SU-DHL-6 (cell line): ENCODE results near the gene DPP6.

Experiments
- H2AFZ ChIP-seq: fragments of 200-600 bp; sonication (generic); 2 replicates; pipeline ENCODE4 v1.6.1; 2014; ENCODE audit warnings: low read depth, mild to moderate bottlenecking, moderate library complexity, mixed read lengths, antibody characterized with exemption, low read length; ENCODE audit not compliant: severe bottlenecking
- H3F3A ChIP-seq: fragments of 200-600 bp; shearing (Covaris generic); 2 replicates; pipeline ENCODE4 v1.6.0; 2016; ENCODE audit warnings: antibody characterized with exemption, mild to moderate bottlenecking; ENCODE audit not compliant: insufficient read depth
- H3K27ac ChIP-seq: fragments of 200-600 bp; sonication (generic); 2 replicates; pipeline ENCODE4 v1.5.1; 2016; ENCODE audit warnings: low read depth, mild to moderate bottlenecking, low read length, moderate library complexity, mixed read lengths
- H3K27me3 ChIP-seq: fragments of 200-600 bp; sonication (generic), shearing (Covaris generic); 2 replicates; pipeline ENCODE4 v1.6.0; 2014; ENCODE audit warnings: mild to moderate bottlenecking, low read length
- H3K36me3 ChIP-seq: fragments of 200-600 bp; sonication (generic); 2 replicates; pipeline ENCODE4 v1.6.1; 2014; ENCODE audit warnings: mild to moderate bottlenecking, low read length, mixed read lengths
- H3K4me2 ChIP-seq: fragments of 300-600, 200-600 bp; shearing (Covaris generic), sonication (generic); 2 replicates; pipeline ENCODE4 v1.6.0; 2014; ENCODE audit warnings: low read length, low read depth, mild to moderate bottlenecking; ENCODE audit not compliant: poor library complexity, severe bottlenecking
- H3K4me3 ChIP-seq: fragments of 200-600 bp; sonication (generic); 2 replicates; pipeline ENCODE4 v1.5.1; 2014; ENCODE audit warnings: antibody characterized with exemption, low read length, mild to moderate bottlenecking, mixed read lengths; ENCODE audit not compliant: insufficient read depth, poor library complexity, severe bottlenecking
- H3K79me2 ChIP-seq: fragments of 200-600 bp; sonication (generic); 2 replicates; pipeline ENCODE4 v1.6.1; 2014; ENCODE audit warnings: mild to moderate bottlenecking, low read length, moderate library complexity; ENCODE audit not compliant: insufficient read depth
- H3K9ac ChIP-seq: fragments of 200-600 bp; sonication (generic); 2 replicates; pipeline ENCODE4 v1.7.0; 2014; ENCODE audit warnings: mild to moderate bottlenecking, low read length
- H3K9me2 ChIP-seq: fragments of 200-600 bp; sonication (generic); replicated peaks from 2 replicates; pipeline ENCODE4 v1.6.1; 2014; ENCODE audit warnings: low read length; ENCODE audit not compliant: insufficient read depth
- H3K9me3 ChIP-seq: fragments of 200-600 bp; sonication (generic); 2 replicates; pipeline ENCODE4 v1.6.1; 2014; ENCODE audit warnings: low read length, mixed read lengths; ENCODE audit not compliant: insufficient read depth
- H4K20me1 ChIP-seq: fragments of 200-600 bp; sonication (generic); 2 replicates; pipeline ENCODE4 v1.6.1; 2014; ENCODE audit warnings: low read depth, mild to moderate bottlenecking, antibody characterized with exemption, low read length, moderate library complexity, mixed read lengths
- CTCF ChIP-seq: fragments of 200-600 bp; sonication (generic); IDR thresholded peaks from one replicate; pipeline ENCODE4 v1.5.1; 2017; ENCODE audit warnings: antibody characterized with exemption, mild to moderate bottlenecking, low read length, moderate library complexity; ENCODE audit not compliant: insufficient read depth, poor library complexity, severe bottlenecking
- EZH2phosphoT487 ChIP-seq: fragments of 200-600 bp; sonication (generic), shearing (Covaris generic); conservative IDR thresholded peaks from 2 replicates; pipeline ENCODE4 v1.6.1; 2018; ENCODE audit warnings: mild to moderate bottlenecking, antibody characterized with exemption, low read length, moderate library complexity, mixed read lengths

DPP6 gene

DNA sequence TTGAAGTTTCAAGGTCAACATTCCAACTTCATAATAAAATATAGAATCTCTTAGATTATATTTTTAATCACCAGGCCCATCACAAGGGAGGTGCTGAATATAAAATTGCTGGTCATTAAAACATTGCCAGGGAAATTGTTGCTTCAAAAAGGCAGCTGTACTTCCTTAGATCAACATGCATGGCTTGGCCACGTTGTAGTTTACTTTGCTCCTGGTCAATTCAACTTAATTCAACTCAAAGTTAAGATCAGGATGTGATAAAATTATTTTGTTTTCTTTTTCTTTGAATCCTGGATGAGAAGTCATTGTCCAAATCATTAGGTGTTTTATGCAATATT, 633.3 kb downstream of the DPP6 start:
- TF ChIP-seq EZH2phosphoT487 (no peak), CTCF (no peak)
- no peak overlapping the region for H3K9ac ChIP-seq
- no peak overlapping the region for H3K4me2 ChIP-seq
- H3K4me3 ChIP-seq, result no peak overlapping the region
- no peaks in the 10 kb centered on the region for H3K9me3 ChIP-seq
- H3K27me3 ChIP-seq, result no peaks in the 10 kb centered on the region
- H4K20me1 ChIP-seq, result no peaks in the 10 kb centered on the region
- no peak overlapping the region for H3K27ac ChIP-seq
- H3K79me2 ChIP-seq, result no peaks in the 10 kb centered on the region
- no peaks in the 10 kb centered on the region for H3K36me3 ChIP-seq
- no peaks in the 10 kb centered on the region for H3K9me2 ChIP-seq
- H2AFZ ChIP-seq, result no peak overlapping the region
- no peaks in the 10 kb centered on the region for H3F3A ChIP-seq

- Histone ChIP-seq H3F3A (no peaks in the 10 kb centered on the region), H2AFZ (no peak overlapping the region), H3K27ac (no peak overlapping the region), H3K9me3 (no peaks in the 10 kb centered on the region), H4K20me1 (no peaks in the 10 kb centered on the region), H3K79me2 (no peaks in the 10 kb centered on the region), H3K27me3 (no peaks in the 10 kb centered on the region), H3K4me3 (no peak overlapping the region), H3K9me2 (no peaks in the 10 kb centered on the region), H3K36me3 (no peaks in the 10 kb centered on the region), H3K9ac (no peak overlapping the region), H3K4me2 (no peak overlapping the region)
- TF ChIP-seq EZH2phosphoT487 (no peak), CTCF (no peak)
Observed at GRCh38 chr7:154686305-154686704, 634.1 kb downstream of the DPP6 start.

- no peaks in the 10 kb centered on the region for H4K20me1 ChIP-seq
- no peaks in the 10 kb centered on the region for H3F3A ChIP-seq
- H3K79me2 ChIP-seq, result no peaks in the 10 kb centered on the region
- H3K4me2 ChIP-seq, result no peak overlapping the region
- H3K9me3 ChIP-seq, result no peaks in the 10 kb centered on the region
- H3K4me3 ChIP-seq, result no peak overlapping the region
- TF ChIP-seq EZH2phosphoT487 (no peak), CTCF (no peak)
- H3K27ac ChIP-seq, result no peak overlapping the region
- H3K9me2 ChIP-seq, result no peaks in the 10 kb centered on the region
- no peaks in the 10 kb centered on the region for H3K27me3 ChIP-seq
- H2AFZ ChIP-seq, result no peak overlapping the region
- H3K36me3 ChIP-seq, result no peaks in the 10 kb centered on the region
- no peak overlapping the region for H3K9ac ChIP-seq
Observed at GRCh38 chr7:154688952-154689351, 636.8 kb downstream of the DPP6 start.

GRCh38 chr7:154690411-154690810, 638.2 kb downstream of the DPP6 start:
- Histone ChIP-seq H3F3A (no peaks in the 10 kb centered on the region), H2AFZ (no peak overlapping the region), H3K4me3 (no peak overlapping the region), H3K27me3 (no peaks in the 10 kb centered on the region), H4K20me1 (no peaks in the 10 kb centered on the region), H3K9ac (no peak overlapping the region), H3K27ac (no peak overlapping the region), H3K36me3 (no peaks in the 10 kb centered on the region), H3K9me3 (no peaks in the 10 kb centered on the region), H3K9me2 (no peaks in the 10 kb centered on the region), H3K4me2 (no peak overlapping the region), H3K79me2 (no peaks in the 10 kb centered on the region)
- TF ChIP-seq CTCF (no peak), EZH2phosphoT487 (no peak)
